HG02840 (cell line): Measurements from ENCODE around the gene ZNF420.
A peak's percentile ranks its signal among the peaks of the same experiment; 100 is the strongest.

Source experiments
- ATAC-seq: cut with Tn5 transposase; IDR thresholded peaks from one replicate; pipeline ENCODE4 v1.9.1; 2021; ENCODE audit warnings: mild to moderate bottlenecking, moderate library complexity, moderate number of reproducible peaks; ENCODE audit not compliant: unreplicated experiment, low FRiP score

ZNF420 gene

DNA sequence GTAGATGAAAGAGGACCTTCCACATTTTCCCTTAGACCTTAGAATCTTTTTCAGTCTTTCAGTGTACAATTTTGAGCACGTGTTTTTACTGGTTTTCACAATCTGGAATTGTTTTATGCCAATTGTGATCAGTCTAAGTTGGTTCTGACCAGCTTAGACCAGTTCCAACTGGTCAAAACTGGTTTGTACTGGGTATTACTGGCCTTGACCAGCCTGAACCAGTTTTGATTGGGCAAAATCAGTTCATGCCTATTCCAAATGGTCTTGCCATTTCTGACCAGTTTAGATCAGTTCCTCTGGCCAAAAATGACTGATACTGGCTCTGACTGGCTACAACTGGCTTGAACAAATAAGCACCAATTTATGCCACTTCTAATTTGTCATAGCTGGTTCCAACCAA, 57.9 kb downstream of the ZNF420 start:
- no peak for ATAC-seq

DNA sequence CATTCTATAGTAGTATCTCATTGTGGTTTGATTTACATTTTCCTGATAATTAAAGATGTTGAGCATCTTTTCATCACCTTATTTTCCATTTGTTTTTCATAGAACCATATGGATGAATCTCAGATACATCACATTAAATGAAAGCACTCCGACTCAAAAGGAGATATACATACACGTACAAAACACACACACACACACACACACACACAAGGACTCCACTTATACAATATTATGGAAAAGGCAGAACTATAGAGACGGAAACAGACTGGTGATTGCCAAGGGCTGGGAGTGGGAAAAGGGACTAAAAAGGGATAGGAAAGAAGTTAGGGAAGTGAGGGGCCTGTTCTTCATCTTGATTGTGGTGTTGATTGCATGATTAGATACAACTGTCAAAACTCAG, 70.0 kb downstream of the ZNF420 start:
- no peak for ATAC-seq

DNA sequence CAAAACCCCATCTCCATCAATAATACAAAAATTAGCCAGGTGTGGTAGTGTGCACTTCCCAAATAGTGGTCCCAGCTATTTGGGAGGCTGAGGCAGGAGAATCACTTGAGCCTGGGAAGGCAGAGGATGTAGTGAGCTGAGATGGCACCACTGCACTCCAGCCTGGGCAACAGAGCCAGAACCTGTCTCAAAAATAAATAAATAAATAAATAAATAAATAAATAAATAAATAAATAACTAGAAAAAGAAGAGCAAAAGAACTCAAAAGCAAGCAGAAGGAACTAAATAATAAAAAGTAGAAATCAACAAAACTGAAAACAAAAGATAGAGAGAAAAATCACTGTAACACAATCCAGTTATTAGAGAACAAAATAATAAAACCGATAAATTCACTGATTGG, 81.9 kb downstream of the ZNF420 start:
- no peak for ATAC-seq

DNA sequence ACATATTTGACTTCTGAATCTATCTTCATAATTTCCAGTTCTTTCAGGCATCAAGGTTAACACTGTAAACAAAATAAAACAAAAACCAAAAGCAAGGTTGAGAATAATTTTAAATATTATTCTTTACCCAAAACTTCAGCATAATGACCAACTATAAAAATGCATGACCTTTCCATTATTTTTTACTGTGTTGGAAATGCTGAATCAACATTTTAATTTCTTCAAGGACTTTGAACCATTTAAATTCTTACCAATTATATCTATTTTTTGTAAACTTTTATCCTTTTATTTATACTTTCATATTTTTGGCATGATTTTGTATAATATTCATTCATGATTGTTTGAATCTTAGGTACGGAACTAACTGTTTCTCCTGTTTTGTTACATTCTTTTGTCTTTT, 87.4 kb downstream of the ZNF420 start:
- ATAC-seq: no peak

DNA sequence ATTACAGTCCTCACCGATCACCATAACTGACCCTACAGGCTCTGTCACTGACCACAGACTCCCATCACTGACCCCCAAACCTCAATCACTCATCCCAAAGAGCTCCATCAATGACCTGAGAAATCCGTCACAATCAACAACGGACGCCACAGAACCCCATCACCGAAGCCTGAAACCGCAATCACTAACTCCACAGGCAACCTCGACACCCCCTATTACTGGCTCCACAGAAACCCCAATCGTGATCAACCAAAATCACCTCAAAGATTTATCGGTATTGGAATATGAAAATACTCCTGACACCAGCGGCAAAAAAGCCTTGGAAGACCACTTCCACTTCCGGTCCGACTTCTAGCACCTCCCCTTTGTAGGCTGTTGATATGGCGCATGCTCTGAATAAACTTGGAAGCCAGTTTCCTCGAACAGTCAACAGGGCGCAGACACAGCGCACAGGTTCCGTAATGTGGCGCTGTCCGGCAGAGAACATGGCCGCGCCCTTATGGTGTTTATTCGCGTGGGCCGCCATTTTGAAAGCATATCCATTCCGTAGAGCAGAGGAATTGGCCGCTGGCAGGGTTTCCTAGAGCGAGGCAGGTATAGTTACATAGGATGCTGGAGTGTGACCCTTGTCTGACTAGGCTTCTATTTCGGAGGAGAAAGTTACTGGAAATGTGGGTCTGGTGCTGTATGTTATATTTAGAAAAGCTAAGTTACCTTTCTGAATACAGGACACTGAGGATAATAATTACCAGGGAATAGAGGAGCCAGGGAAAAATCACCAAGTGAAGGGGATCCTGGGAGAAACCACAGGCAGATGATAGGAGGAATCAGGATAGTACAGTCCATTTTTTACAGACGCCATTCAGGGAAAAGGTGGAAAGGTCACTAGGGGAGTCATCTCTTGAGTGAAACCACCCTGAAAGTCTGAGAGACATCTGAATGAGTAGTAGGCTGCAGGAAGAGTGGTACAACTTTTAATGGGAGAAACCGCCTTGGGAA, 94.4 kb downstream of the ZNF420 start, which contains the start of gene ZNF585A:
Gene ZNF585A (minus strand): TSS at position 328 of the 999 bp plus-strand sequence. CDS start 2,785 bp downstream, outside the sequence.
- ATAC-seq: peak; percentile 97
